Globus pallidus (tissue), 1 donor: ENCODE results near the gene DPH1.
"Not testable (repeated sequence)": the region's sequence is repeated elsewhere in the genome, so short reads cannot be mapped to it uniquely, and the experiment has no call there.

Source experiments
- DNase-seq: peaks from one replicate; pipeline ENCODE4 v3.0.0-alpha.2; 2015; ENCODE audit warnings: low spot score

Gene DPH1

GRCh38 chr17:2008332-2009126 is 21.4 kb upstream of the DPH1 start:
- DNase-seq: no peak

- DNase-seq: no peak
These were observed 20.2 kb upstream of the DPH1 start for GRCh38 chr17:2009737-2010136.

- no peak for DNase-seq
These were observed 18.3 kb upstream of the DPH1 start for GRCh38 chr17:2011411-2012371.

- no peak for DNase-seq
These were observed 17.5 kb upstream of the DPH1 start for GRCh38 chr17:2012499-2012898.

DNA sequence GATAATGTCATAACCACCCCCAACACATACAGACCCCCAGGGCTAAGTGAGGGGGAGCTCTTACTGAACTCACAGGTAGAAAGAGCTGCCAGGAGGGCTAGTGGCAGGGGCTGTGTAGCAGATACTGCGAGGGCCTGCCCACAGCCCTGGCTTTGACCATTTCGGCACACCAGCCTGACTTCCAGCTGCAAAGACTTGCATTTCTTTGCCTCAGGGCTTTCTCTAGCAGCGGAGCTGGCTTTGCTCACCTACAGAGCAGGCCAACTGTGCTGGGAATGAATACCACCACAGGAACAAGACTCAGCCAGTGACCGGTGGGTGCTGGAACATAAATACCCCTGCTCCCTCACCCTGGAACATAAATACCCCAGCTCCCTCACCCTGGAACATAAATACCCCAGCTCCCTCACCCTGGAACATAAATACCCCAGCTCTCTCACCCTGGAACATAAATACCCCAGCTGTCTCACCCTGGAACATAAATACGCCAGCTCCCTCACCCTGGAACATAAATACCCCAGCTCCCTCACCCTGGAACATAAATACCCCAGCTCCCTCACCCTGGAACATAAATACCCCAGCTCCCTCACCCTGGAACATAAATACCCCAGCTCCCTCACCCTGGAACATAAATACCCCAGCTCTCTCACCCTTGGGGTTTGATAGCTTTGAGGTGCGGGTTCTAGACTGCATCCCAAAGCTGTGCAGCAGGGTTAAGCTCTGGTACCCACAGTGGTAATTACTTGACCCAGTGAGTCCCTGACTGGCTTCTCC is 16.5 kb upstream of the DPH1 start:
- DNase-seq: not testable (repeated sequence)

- no peak for DNase-seq
These were observed 16.0 kb upstream of the DPH1 start for GRCh38 chr17:2013994-2014317.

GRCh38 chr17:2015314-2015713 is 14.6 kb upstream of the DPH1 start:
- no peak for DNase-seq

DNA sequence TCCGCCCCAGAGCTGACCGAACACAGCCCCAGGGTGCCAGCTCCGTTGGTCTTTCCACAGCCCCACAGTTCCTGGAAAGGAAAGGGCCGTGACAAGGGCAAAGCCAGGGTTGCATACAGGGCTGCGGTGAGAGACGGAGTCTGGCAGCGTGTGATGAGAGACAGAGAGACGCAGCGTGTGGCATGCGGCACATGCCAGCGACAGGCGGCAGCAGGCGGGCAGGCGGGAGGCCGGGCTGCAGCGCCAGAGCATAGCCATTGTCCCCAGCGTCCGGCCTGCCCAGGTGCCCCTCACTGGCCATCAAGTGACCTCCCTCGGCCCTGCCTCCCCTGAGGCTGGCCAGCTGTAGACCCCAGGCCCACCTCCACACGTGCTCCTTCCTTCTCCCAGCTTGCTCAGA is 13.5 kb upstream of the DPH1 start:
- DNase-seq: no peak

DNA sequence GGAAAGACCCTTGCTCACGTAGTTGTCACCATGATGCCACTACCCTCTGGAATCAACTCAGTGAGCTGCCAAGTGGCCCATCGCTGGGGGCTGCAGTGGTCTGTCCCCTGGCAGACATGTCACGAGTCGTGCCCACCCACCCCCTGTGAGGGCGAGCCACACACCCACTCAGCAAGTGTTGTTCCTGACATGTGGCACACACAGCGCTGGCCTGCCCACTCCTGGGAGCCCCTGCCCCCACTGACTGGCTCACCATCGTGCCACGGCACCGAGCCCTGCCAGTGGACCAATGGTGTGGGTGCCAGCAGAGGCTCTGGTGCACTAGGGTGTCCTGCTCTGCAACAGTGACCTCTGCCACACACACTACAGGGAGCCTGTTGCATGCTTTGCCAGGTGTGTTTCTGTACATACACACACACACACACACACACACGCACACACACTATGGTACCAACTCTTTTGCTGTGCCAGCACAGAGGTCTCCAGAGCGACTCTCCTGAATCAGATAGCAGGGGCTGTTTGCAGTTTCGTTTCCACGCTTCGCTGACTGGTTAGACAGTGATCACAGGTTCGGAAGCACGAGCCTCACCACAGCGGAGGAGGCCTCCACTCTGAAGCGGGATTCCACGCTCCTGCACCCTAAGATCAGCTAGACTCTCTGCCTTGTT is 12.5 kb upstream of the DPH1 start:
- DNase-seq: no peak

GRCh38 chr17:2018716-2019510 is 11.0 kb upstream of the DPH1 start:
- no peak for DNase-seq

- DNase-seq: no peak
These were observed 10.2 kb upstream of the DPH1 start for GRCh38 chr17:2019723-2020122.

DNA sequence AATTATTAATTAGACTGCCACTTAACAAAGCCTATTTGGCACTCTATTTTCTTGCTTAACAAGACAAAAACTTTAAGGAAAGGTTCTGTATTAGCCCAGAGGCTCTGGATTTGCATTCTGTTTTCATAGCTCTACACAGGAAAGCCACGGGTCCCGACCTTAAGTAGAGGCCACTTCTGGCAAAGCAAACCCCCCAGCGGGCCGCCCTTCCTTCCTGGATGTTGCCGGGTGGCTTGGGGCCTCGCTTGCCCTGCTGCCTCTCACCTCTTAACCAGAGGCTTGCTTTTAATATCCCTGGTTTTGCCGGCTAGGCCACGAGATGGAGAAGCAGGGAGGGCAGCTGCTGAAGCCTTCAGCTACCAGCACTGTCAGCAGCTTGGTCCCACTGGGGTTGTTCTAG is 9.2 kb upstream of the DPH1 start:
- no peak for DNase-seq

DNA sequence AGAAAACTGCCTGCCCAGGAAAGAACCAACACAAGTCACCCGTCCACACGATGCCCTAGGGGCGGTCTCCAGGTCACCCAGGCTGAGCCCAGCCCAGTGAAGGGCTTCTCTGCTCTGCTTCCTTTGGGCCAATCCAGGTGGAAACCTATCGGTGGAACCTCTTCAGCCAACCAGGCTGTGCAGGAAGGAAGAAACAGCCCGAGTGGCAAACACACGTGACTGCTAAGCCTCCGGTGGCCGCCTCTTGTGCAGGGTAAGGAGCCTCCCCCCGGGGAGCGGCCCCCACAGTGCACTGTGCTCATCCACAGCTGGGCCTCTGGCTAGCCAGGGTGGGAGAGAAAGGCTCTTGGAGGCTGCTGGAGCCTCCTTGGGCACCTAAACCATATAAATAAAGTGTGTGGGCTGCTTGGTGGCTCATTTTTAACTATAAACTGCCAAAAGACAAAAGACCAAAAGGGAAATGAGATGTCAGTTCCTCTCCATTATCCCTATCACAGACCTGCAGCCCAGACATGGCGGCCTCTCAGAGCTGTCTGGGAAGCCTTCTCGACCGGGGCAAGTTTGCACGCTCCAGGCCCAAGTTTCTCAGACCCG is 7.2 kb upstream of the DPH1 start:
- DNase-seq: no peak

DNA sequence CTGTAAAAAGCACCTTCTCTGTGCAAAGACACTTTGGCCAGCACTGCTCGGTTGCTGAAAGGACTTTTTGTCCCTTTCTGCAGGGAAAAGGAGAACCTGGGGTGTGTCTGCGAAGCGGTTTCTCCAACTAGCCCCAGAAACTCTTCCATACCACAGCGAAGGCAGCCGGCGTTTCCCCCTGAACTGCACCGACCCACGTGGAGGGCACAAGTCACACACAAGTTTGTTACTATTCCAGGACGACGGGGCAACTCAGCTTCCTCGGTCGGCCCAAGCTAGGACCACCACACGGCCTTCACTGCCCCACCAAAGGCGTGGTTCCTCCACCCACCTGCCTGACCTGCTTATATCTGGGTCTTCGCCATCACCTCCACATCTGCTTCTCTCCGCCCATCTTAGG is 6.7 kb upstream of the DPH1 start:
- DNase-seq: no peak

- no peak for DNase-seq
These were observed 6.0 kb upstream of the DPH1 start for GRCh38 chr17:2023692-2024571.

DNA sequence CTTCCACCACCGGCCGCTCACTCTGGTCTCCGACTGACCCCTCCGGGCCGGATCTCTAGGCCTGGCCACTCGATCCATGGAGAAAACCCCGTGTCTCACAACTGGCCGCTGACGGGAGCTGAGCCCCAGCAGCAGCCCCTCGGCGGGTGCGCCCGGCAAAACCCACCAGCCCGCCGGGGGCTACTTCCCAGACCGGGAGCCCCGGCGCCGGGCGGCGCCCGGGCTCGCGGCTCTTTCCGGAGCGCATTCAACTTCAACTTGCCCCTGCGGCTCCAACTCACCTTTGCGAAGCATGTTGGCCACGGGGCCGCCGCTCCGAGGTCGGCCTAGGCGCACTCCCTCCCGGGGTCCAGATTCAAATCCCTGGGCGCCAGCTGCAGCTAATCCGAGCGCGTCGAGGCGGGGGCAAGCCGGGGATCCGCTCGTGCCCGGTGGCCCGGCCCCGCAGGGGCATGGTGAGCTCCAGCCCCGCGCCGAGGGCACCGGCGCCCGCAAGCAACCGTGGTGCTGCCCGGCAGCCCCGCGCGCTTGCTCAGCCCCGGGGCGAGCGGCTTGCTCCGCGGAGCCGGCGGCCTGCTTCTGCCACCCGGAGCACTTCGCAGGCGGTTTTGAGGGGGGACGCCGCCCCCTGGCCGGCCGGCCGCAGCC is 5.3 kb upstream of the DPH1 start:
- no peak for DNase-seq

GRCh38 chr17:2025220-2025621 is 4.7 kb upstream of the DPH1 start, which contains the start of gene RTN4RL1:
Gene RTN4RL1, minus strand, starts transcription at chr17:2025334. Its CDS starts 469 bp downstream, at chr17:2024865.
- DNase-seq: no peak

- DNase-seq: no peak
These were observed 4.2 kb upstream of the DPH1 start for GRCh38 chr17:2025622-2026309.
